Duodenal mucosa (tissue), 2 donors: ENCODE data around the gene STXBP1.

Experiments used
- H3K27ac ChIP-seq: one replicate; pipeline ENCODE4 v1.7.0; 2013; ENCODE audit warnings: low read depth, low read length
- H3K27me3 ChIP-seq, 2 donors: one replicate each; pipeline ENCODE4 v1.7.0; 2013; ENCODE audit warnings: low read length in 2 of 2, control low read depth in 1 of 2; ENCODE audit not compliant: insufficient read depth in 2 of 2, control insufficient read depth in 1 of 2
- H3K36me3 ChIP-seq, 2 donors: one replicate each; pipeline ENCODE4 v1.7.0; 2013; ENCODE audit warnings: low read length in 2 of 2, control low read depth in 1 of 2; ENCODE audit not compliant: insufficient read depth in 2 of 2, control insufficient read depth in 1 of 2
- H3K4me1 ChIP-seq, 2 donors: one replicate each; pipeline ENCODE4 v1.7.0; 2013; ENCODE audit warnings: low read length in 2 of 2, control low read depth in 1 of 2; ENCODE audit not compliant: insufficient read depth in 2 of 2, control insufficient read depth in 1 of 2
- H3K4me3 ChIP-seq, 2 donors: one replicate each; pipeline ENCODE4 v1.7.0; 2013; ENCODE audit warnings: low read length in 2 of 2, low read depth in 1 of 2
- H3K9ac ChIP-seq, 2 donors: one replicate each; pipeline ENCODE4 v1.7.0; 2013; ENCODE audit warnings: low read length in 2 of 2, low read depth in 1 of 2
- H3K9me3 ChIP-seq, 2 donors: one replicate each; pipeline ENCODE4 v1.7.0; 2013; ENCODE audit warnings: low read length in 2 of 2, control low read depth in 1 of 2; ENCODE audit not compliant: control insufficient read depth in 1 of 2

The STXBP1 gene

GRCh38 chr9:127589955-127590370 lies 22.1 kb upstream of the STXBP1 start:
- H3K36me3 ChIP-seq = no peaks in the 10 kb centered on the region
- H3K9ac ChIP-seq = no peak overlapping the region
- no peaks in the 10 kb centered on the region for H3K9me3 ChIP-seq
- H3K27ac ChIP-seq = no peak overlapping the region
- no peak overlapping the region for H3K4me3 ChIP-seq
- H3K27me3 ChIP-seq = no peaks in the 10 kb centered on the region
- H3K4me1 ChIP-seq = no peaks in the 10 kb centered on the region

DNA sequence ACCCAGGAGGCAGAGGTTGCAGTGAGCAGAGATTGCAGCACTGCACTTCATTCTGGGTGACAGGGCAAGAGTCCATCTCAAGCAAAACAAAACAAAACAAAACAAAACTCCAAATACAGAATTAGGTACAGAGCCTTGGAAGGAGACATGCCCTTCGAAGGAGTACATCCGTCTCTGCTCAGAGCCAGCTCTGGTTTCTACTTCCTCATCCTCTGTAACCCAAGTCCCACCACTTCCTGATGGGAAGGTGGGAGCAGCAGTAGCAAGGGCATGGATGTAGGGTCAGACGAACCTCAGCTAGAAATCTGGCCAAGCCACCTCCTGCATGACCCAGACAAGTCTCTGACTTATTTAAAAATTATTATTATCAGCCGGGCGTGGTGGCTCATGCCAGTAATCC lies 16.5 kb upstream of the STXBP1 start:
- Histone ChIP-seq H3K27me3 (no peaks in the 10 kb centered on the region), H3K9ac (no peak overlapping the region), H3K36me3 (no peaks in the 10 kb centered on the region), H3K27ac (no peak overlapping the region), H3K9me3 (no peaks in the 10 kb centered on the region), H3K4me3 (no peak overlapping the region), H3K4me1 (no peaks in the 10 kb centered on the region)

DNA sequence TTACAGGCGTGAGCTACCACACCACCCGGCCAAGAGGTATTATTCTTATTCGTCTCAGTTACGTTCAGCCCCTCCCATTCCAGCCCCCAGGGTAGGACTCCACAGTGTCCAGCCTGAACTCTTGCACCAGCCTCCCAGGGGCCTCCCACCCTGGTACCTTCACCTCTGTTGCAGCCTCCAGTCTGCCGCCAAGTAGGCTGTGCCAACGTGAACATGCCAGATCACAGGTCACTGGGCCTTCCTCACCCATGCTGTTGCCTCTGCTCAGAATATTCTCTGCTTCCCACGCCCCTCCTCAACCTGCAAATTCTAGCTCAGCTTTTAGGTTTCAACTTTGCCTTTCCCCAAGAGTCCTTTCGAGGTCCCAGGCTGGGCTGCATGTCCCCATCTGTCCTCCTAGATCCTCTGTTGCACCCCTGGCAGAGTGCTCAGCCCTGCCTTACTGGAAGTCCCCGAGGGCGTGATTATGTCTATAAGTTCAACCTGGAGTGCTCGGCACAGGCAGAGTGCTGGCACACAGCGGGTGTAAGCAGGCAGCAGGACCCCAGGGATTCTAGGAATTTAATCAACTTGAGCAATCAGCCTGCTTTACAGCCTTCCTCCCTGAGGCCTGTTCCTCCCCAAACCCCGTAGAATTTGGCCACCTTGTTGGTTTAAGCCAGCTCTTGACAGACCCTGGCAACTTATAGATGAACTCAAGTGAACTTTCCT lies 13.1 kb upstream of the STXBP1 start:
- no peak overlapping the region for H3K4me3 ChIP-seq
- no peak overlapping the region for H3K9ac ChIP-seq
- no peaks in the 10 kb centered on the region for H3K4me1 ChIP-seq
- H3K36me3 ChIP-seq = no peaks in the 10 kb centered on the region
- no peak overlapping the region for H3K27ac ChIP-seq
- no peaks in the 10 kb centered on the region for H3K27me3 ChIP-seq
- no peaks in the 10 kb centered on the region for H3K9me3 ChIP-seq

GRCh38 chr9:127599550-127599891 lies 12.6 kb upstream of the STXBP1 start:
- Histone ChIP-seq H3K9me3 (no peaks in the 10 kb centered on the region), H3K4me1 (no peaks in the 10 kb centered on the region), H3K4me3 (no peak overlapping the region), H3K36me3 (no peaks in the 10 kb centered on the region), H3K27me3 (no peaks in the 10 kb centered on the region), H3K27ac (no peak overlapping the region), H3K9ac (no peak overlapping the region)

GRCh38 chr9:127603226-127603625 lies 8.9 kb upstream of the STXBP1 start:
- Histone ChIP-seq H3K9ac (no peak overlapping the region), H3K4me3 (no peak overlapping the region), H3K9me3 (no peaks in the 10 kb centered on the region), H3K4me1 (peaks cover 6% of the 10 kb centered on the region in 2 donors), H3K27me3 (no peaks in the 10 kb centered on the region), H3K36me3 (no peaks in the 10 kb centered on the region), H3K27ac (no peak overlapping the region)

- H3K4me1 ChIP-seq = peaks cover 10 to 12% of the 10 kb centered on the region in 2 donors
- H3K27ac ChIP-seq = no peak overlapping the region
- no peaks in the 10 kb centered on the region for H3K9me3 ChIP-seq
- H3K4me3 ChIP-seq = no peak overlapping the region
- peaks cover 9 to 14% of the 10 kb centered on the region in 2 donors for H3K27me3 ChIP-seq
- H3K9ac ChIP-seq = no peak overlapping the region
- no peaks in the 10 kb centered on the region for H3K36me3 ChIP-seq
Measured at GRCh38 chr9:127606043-127606442, 6.0 kb upstream of the STXBP1 start.

- no peaks in the 10 kb centered on the region for H3K9me3 ChIP-seq
- no peak overlapping the region for H3K27ac ChIP-seq
- H3K9ac ChIP-seq = peak overlapping the region in 1 of 2 donors; percentile 43
- H3K4me1 ChIP-seq = peaks cover 10 to 19% of the 10 kb centered on the region in 2 donors
- H3K27me3 ChIP-seq = peaks cover 17 to 19% of the 10 kb centered on the region in 2 donors
- peak overlapping the region; percentile 38 to 64 for H3K4me3 ChIP-seq
- H3K36me3 ChIP-seq = no peaks in the 10 kb centered on the region
Measured at GRCh38 chr9:127608104-127608966, 3.7 kb upstream of the STXBP1 start.

- peaks cover 10 to 19% of the 10 kb centered on the region in 2 donors for H3K4me1 ChIP-seq
Measured at GRCh38 chr9:127611603-127611898, 526 bp upstream of the STXBP1 start.

DNA sequence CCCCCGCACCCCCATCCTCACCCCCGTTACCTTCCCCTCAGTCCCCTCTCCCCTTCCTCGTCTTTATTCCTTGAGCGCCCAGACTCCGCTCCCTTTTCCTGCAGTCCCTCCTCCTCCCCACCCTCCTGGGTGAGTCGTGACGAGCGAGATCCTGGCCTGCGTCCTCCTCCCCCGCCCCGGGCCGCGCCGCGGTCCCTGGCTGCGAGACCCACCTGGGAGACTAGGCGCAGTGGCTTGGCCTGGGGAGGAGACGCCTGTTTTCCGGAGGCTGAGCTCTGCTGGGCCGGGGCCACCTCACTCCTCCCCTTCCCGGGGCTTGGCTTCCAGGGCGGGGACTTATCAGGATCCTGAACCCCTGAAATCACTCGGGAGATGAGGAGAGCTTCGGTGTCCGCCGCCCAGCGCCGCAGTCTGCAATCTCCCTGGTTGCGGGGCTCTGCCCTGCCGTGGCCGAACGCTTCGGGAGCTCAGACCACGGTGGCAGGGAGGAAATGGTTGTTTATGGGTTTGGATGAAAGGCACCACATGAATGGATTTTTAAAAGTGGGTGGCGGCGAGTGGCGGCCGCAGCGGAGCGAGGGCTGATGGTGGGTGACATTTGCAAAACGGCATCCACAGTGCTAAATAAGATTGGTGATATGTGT lies 984 bp downstream of the STXBP1 start:
- H3K9ac ChIP-seq = peak overlapping the region; percentile 27 to 38
- H3K27me3 ChIP-seq = peaks cover 24 to 28% of the 10 kb centered on the region in 2 donors
- H3K9me3 ChIP-seq = no peaks in the 10 kb centered on the region
- H3K4me3 ChIP-seq = peak overlapping the region; percentile 60 to 66
- peaks cover 3 to 14% of the 10 kb centered on the region in 2 donors for H3K4me1 ChIP-seq
- H3K27ac ChIP-seq = no peak overlapping the region
- no peaks in the 10 kb centered on the region for H3K36me3 ChIP-seq

More at GRCh38 chr9:127611603-127611898, 526 bp upstream of the STXBP1 start:
- Histone ChIP-seq H3K9me3 (no peaks in the 10 kb centered on the region), H3K36me3 (no peaks in the 10 kb centered on the region), H3K27ac (no peak overlapping the region), H3K27me3 (peaks cover 24 to 25% of the 10 kb centered on the region in 2 donors), H3K4me3 (peak overlapping the region; percentile 79 to 84), H3K9ac (peak overlapping the region in 1 of 2 donors; percentile 70)

DNA sequence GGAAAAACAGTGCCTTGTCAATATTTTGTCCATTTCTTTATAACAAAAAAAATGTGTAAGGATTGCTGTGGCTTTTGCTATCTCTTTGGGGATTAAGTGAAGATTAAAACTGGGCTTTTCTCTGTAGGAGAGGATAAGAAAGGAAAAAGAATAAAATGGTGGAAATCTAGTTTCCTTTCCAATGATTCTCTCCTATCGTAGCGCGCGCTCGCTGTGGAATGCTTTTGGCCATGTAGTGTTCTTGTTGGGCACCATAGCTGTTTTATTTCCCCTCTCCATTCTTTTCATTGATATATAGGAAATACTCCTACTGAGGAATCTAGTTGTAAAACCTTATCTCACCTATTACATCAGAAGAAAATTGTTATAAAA lies 1.5 kb downstream of the STXBP1 start:
- Histone ChIP-seq H3K27ac (no peak overlapping the region), H3K27me3 (peaks cover 24 to 28% of the 10 kb centered on the region in 2 donors), H3K9ac (peak overlapping the region in 1 of 2 donors; percentile 27)

More for the DNA sequence above, 1.5 kb downstream of the STXBP1 start:
- H3K4me1 ChIP-seq = peaks cover 3 to 9% of the 10 kb centered on the region in 2 donors
- H3K9me3 ChIP-seq = no peaks in the 10 kb centered on the region
- H3K4me3 ChIP-seq = peak overlapping the region; percentile 60 to 66
- H3K36me3 ChIP-seq = no peaks in the 10 kb centered on the region
